Stimulated activated naive CD4-positive, alpha-beta T cell (primary cell): ENCODE results near the gene DCHS1.

Source experiments
- DNase-seq, 6 experiments: peaks; one replicate each; lab custom pipeline; 2025; lab: John Stamatoyannopoulos, UW

Gene DCHS1

DNA sequence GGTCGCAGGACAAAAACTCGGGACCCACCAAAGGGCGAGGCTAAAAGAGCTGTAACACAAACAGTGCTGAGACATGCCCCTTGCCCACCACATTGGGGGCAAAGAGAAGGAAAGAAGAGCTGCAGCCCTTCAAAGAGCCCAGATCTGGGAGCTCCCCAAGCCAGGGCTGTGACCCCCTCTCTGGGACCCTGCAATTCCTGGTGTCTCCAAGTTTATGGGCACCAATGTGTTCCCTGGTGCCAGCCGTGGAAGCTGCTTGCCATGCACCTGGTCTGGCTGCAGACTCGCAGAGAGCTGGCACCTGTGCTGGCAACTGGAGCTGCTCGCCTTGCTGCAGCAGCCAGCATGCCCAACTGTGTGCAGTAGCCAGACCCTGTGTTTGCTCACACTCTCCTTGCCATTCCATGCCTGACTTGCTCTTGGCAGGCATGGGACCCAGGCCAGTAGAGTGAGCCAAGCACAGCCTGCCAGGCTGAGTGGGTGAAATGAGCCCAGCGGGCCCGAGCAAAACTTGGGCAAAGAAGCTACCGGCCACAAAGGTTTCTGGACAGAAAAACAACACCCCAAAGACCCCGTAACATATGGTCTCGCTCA lies 68.2 kb downstream of the DCHS1 start:
- DNase-seq = no peak

- no peak for DNase-seq
Observed at GRCh38 chr11:6586434-6587359, 68.9 kb downstream of the DCHS1 start.

- DNase-seq = no peak
Observed at GRCh38 chr11:6584528-6584927, 71.1 kb downstream of the DCHS1 start.

DNA sequence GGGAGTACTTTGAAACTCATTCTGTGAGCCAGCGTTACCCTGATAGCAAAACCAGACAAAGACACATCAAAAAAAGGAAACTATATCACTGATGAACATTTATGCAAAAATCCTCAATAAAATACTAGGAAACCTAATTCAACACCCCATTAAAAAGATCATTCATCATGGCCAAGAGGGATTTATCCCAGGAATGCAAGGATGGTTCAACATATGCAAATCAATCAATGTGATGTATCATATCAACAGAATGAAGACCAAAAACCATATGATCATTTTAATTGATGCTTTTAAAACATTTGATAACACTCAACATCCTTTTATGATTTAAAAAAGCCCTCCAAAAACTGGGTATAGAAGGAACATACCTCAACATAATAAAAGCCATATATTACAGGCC lies 72.0 kb downstream of the DCHS1 start:
- no peak for DNase-seq

DNA sequence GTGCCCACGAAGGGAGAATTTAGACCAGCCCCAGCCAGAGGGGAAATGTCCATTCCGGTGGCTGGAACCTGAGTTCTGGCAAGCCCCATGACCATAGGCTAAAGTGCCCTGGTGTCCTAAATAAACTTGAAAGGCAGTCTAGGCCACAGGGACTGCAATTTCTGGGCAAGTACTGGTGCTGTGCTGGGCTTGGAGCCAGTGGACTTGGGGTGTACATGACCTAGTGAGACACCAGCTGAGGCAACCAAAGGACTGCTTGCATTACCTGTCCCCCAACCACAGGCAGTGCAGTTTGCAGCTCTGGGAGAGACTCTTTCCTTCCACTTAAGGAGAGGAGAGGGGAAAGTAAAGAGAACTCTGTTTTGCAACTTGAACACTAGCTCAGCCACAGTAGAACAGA lies 75.9 kb downstream of the DCHS1 start:
- DNase-seq = no peak

DNA sequence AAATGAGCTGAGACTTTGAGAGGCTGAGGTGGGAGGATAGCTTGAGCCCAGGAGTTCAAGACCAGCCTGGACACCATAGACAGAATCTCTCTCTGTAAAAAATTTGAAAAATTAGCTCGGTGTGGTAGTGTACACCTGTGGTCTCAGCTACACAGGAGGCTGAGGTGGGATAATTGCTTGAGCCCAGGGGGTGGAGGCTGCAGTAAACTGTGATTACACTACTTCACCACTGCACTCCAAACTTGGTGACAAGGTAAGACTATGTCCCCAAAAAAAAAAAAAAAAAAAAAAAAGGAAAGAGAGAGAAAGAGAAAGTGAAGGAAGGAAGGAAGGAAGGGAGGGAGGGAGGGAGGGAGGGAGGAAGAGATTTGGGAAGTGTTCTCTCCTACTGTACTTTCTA lies 77.5 kb downstream of the DCHS1 start:
- no peak for DNase-seq

GRCh38 chr11:6576471-6577373 lies 78.9 kb downstream of the DCHS1 start:
- DNase-seq = no peak

- DNase-seq = no peak
Observed at GRCh38 chr11:6574816-6575715, 80.5 kb downstream of the DCHS1 start.

DNA sequence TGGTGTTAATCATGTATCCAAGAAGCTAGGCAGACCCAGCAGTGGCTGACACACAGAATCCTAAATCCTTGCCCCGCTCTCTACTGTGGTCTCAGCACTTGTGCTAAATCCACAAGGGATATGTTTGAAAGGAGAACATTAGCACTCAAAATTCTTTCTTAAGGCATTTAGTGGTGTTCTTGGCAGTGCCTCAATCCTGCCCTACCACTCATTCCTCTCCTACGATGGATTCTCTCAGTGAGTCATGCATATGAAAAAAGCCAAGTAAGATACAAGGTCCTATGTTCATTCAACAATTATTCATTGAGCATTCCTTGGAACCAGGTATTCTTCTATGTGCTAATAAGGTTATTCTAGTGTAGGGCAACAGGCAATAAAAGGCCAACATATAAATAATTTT lies 83.4 kb downstream of the DCHS1 start:
- DNase-seq = no peak

- no peak for DNase-seq
Observed at GRCh38 chr11:6571434-6572008, 84.1 kb downstream of the DCHS1 start.
